Spleen (tissue), 7 donors: ENCODE data around the gene PHF11.

Experiments used
- POLR2A ChIP-seq, 3 donors: fragments of 450-650 bp; IDR thresholded peaks; one replicate each; pipeline ENCODE4 v1.5.1; 2017; ENCODE audit warnings: antibody characterized with exemption in 3 of 3, mild to moderate bottlenecking in 1 of 3
- TF ChIP-seq, protein P1 (sequence below), 11 experiments: fragments of 200-600 bp in 7 of 11; fragments of 450-650 bp in 4 of 11; sonication (generic) in 4 of 11; IDR thresholded peaks in 8 of 11; conservative IDR thresholded peaks in 3 of 11; 1 replicate in 7 of 11; 2 replicates in 4 of 11; pipeline versions ENCODE4 v1.4.0 to v1.8.0; 2016 to 2021; ENCODE audit warnings: antibody characterized with exemption in 11 of 11, inconsistent platforms in 4 of 11, mild to moderate bottlenecking in 1 of 11
- donor health status: DM: no; HTN: no; CAD: no; lungs with moderate emphysema.
- donor health status: DM: no; HTN: no; CAD: no.
- donor health status: DM: no; HTN: no; CAD: no.

DNA sequence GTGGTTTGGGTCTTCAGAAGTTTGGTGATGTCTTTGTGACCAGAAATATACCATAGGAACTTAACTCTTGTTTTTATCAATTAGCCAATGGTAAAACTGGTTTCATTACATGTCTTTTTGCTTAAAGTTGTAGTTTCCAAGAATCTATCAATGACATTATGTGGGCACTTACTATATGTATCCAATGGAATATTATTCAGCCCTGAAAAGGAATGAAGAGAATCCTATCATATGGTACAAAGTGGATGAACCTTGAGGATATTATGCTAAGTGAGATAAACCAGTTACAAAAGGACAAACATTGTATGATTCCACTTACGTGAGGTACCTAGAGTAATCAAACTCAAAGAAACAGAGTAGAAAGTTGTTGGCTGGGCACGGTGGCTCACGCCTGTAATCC, 63.3 kb downstream of the PHF11 start:
- TF ChIP-seq, protein P1, sequence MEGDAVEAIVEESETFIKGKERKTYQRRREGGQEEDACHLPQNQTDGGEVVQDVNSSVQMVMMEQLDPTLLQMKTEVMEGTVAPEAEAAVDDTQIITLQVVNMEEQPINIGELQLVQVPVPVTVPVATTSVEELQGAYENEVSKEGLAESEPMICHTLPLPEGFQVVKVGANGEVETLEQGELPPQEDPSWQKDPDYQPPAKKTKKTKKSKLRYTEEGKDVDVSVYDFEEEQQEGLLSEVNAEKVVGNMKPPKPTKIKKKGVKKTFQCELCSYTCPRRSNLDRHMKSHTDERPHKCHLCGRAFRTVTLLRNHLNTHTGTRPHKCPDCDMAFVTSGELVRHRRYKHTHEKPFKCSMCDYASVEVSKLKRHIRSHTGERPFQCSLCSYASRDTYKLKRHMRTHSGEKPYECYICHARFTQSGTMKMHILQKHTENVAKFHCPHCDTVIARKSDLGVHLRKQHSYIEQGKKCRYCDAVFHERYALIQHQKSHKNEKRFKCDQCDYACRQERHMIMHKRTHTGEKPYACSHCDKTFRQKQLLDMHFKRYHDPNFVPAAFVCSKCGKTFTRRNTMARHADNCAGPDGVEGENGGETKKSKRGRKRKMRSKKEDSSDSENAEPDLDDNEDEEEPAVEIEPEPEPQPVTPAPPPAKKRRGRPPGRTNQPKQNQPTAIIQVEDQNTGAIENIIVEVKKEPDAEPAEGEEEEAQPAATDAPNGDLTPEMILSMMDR (IDR thresholded peaks at IDR 0.05 in 8 of 11, conservative IDR thresholded peaks at IDR 0.05 in 3 of 11): no peak
- TF ChIP-seq POLR2A (IDR thresholded peaks at IDR 0.05): no peak
